OCI-LY1 (cell line): ENCODE data around the gene HTRA3.

Experiments
- H2AFZ ChIP-seq: fragments of 200-600 bp; sonication (generic), shearing (Covaris generic); 2 replicates; pipeline ENCODE4 v1.6.0; 2014; ENCODE audit warnings: antibody characterized with exemption, mild to moderate bottlenecking, low read length
- H3F3A ChIP-seq: fragments of 200-600 bp; sonication (generic), shearing (Covaris generic); 2 replicates; pipeline ENCODE4 v1.6.0; 2014; ENCODE audit warnings: mild to moderate bottlenecking, antibody characterized with exemption, low read length, moderate library complexity; ENCODE audit not compliant: insufficient read depth
- H3K27ac ChIP-seq: fragments of 200-600 bp; sonication (generic); 2 replicates; pipeline ENCODE4 v1.5.1; 2014; ENCODE audit warnings: low read length, mixed run types, mild to moderate bottlenecking, low read depth; ENCODE audit not compliant: poor library complexity, severe bottlenecking
- H3K27me3 ChIP-seq: fragments of 200-600 bp; sonication (generic); 2 replicates; pipeline ENCODE4 v1.6.0; 2014; ENCODE audit warnings: antibody characterized with exemption, mild to moderate bottlenecking, low read length, moderate library complexity; ENCODE audit not compliant: insufficient read depth
- H3K36me3 ChIP-seq: fragments of 200-600 bp; sonication (generic); 2 replicates; pipeline ENCODE4 v1.6.1; 2014; ENCODE audit warnings: mild to moderate bottlenecking, antibody characterized with exemption, low read length, moderate library complexity, mixed read lengths; ENCODE audit not compliant: insufficient read depth
- H3K4me1 ChIP-seq: fragments of 200-600 bp; sonication (generic); 2 replicates; pipeline ENCODE4 v1.5.1; 2014; ENCODE audit warnings: mild to moderate bottlenecking, low read length, moderate library complexity; ENCODE audit not compliant: insufficient read depth, severe bottlenecking
- H3K4me2 ChIP-seq: fragments of 200-600 bp; sonication (generic), shearing (Covaris generic); 2 replicates; pipeline ENCODE4 v1.6.1; 2014; ENCODE audit warnings: low read length
- H3K4me3 ChIP-seq: fragments of 200-600 bp; sonication (generic); 2 replicates; pipeline ENCODE4 v1.5.1; 2014; ENCODE audit warnings: low read length, low read depth, mild to moderate bottlenecking, mixed read lengths; ENCODE audit not compliant: poor library complexity, severe bottlenecking
- H3K79me2 ChIP-seq: fragments of 200-600 bp; shearing (Covaris generic); 2 replicates; pipeline ENCODE4 v1.6.1; 2016; ENCODE audit warnings: mixed run types, low read length, mixed read lengths; ENCODE audit not compliant: insufficient read depth
- H3K9ac ChIP-seq: fragments of 200-600 bp; sonication (generic), shearing (Covaris generic); 2 replicates; pipeline ENCODE4 v1.6.1; 2014; ENCODE audit warnings: mild to moderate bottlenecking, low read length, mixed read lengths
- H3K9me2 ChIP-seq: fragments of 200-600 bp; sonication (generic), shearing (Covaris generic); 2 replicates; pipeline ENCODE4 v1.6.1; 2014; ENCODE audit warnings: low read depth, mild to moderate bottlenecking, low read length, mixed read lengths
- H3K9me3 ChIP-seq: fragments of 200-600 bp; shearing (Covaris generic); 2 replicates; pipeline ENCODE4 v1.6.1; 2014; ENCODE audit warnings: low read length, mixed read lengths
- H4K20me1 ChIP-seq: fragments of 200-600 bp; sonication (generic), shearing (Covaris generic); 2 replicates; pipeline ENCODE4 v1.6.0; 2016; ENCODE audit warnings: mild to moderate bottlenecking, low read length; ENCODE audit not compliant: insufficient read depth
- EZH2 ChIP-seq: fragments of 200-600 bp; sonication (generic), shearing (Covaris generic); IDR thresholded peaks from 2 replicates; pipeline ENCODE4 v1.8.0; 2017; ENCODE audit warnings: borderline replicate concordance, mixed run types, mild to moderate bottlenecking, antibody characterized with exemption, low read length, moderate library complexity, mixed read lengths
- TF ChIP-seq, protein P1 (sequence below): fragments of 200-600 bp; sonication (generic), shearing (Covaris generic); IDR thresholded peaks from 2 replicates; pipeline ENCODE4 v1.5.1; 2017; ENCODE audit warnings: mild to moderate bottlenecking, antibody characterized with exemption, low read length, moderate library complexity, mixed read lengths

HTRA3 gene

DNA sequence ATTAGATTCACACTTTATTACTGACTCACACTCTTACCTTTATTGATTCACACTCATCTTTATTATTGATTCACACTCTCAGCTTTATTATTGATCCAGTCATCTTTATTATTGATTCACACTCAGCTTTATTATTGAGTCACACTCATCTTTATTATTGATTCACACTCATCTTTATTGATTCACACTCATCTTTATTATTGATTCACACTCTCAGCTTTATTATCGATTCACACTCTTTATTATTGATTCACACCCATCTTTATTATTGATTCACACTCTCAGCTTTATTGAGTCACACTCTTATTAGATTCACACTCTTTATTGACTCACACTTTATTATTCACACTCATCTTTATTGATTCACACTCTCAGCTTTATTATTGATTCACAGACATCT lies 31.3 kb downstream of the HTRA3 start:
- Histone ChIP-seq H3K4me2 (no peak overlapping the region), H3K4me3 (no peak overlapping the region), H3K79me2 (no peaks in the 10 kb centered on the region), H2AFZ (no peak overlapping the region), H3K4me1 (no peaks in the 10 kb centered on the region), H3K9me2 (no peaks in the 10 kb centered on the region), H3K9me3 (no peaks in the 10 kb centered on the region), H3K27me3 (no peaks in the 10 kb centered on the region), H4K20me1 (no peaks in the 10 kb centered on the region), H3K9ac (no peak overlapping the region), H3K27ac (no peak overlapping the region), H3F3A (no peaks in the 10 kb centered on the region), H3K36me3 (no peaks in the 10 kb centered on the region; the same call in 1 of the 2 replicates)
- TF ChIP-seq, protein P1, sequence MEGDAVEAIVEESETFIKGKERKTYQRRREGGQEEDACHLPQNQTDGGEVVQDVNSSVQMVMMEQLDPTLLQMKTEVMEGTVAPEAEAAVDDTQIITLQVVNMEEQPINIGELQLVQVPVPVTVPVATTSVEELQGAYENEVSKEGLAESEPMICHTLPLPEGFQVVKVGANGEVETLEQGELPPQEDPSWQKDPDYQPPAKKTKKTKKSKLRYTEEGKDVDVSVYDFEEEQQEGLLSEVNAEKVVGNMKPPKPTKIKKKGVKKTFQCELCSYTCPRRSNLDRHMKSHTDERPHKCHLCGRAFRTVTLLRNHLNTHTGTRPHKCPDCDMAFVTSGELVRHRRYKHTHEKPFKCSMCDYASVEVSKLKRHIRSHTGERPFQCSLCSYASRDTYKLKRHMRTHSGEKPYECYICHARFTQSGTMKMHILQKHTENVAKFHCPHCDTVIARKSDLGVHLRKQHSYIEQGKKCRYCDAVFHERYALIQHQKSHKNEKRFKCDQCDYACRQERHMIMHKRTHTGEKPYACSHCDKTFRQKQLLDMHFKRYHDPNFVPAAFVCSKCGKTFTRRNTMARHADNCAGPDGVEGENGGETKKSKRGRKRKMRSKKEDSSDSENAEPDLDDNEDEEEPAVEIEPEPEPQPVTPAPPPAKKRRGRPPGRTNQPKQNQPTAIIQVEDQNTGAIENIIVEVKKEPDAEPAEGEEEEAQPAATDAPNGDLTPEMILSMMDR, result no peak
- no peak for TF ChIP-seq EZH2

GRCh38 chr4:8301851-8302730 lies 32.5 kb downstream of the HTRA3 start:
- no peak overlapping the region for H3K4me3 ChIP-seq
- no peaks in the 10 kb centered on the region for H4K20me1 ChIP-seq
- H3F3A ChIP-seq, result no peaks in the 10 kb centered on the region
- no peak overlapping the region for H2AFZ ChIP-seq
- no peaks in the 10 kb centered on the region; the same call in 1 of the 2 replicates for H3K36me3 ChIP-seq
- H3K79me2 ChIP-seq, result no peaks in the 10 kb centered on the region
- H3K9me3 ChIP-seq, result no peaks in the 10 kb centered on the region
- H3K4me1 ChIP-seq, result no peaks in the 10 kb centered on the region
- H3K9ac ChIP-seq, result no peak overlapping the region
- no peak overlapping the region for H3K27ac ChIP-seq
- H3K4me2 ChIP-seq, result no peak overlapping the region
- no peak for TF ChIP-seq EZH2
- TF ChIP-seq, protein P1, result no peak
- H3K9me2 ChIP-seq, result no peaks in the 10 kb centered on the region
- no peaks in the 10 kb centered on the region for H3K27me3 ChIP-seq

- Histone ChIP-seq H3K4me1 (no peaks in the 10 kb centered on the region), H3K79me2 (no peaks in the 10 kb centered on the region), H3F3A (no peaks in the 10 kb centered on the region), H3K9me2 (no peaks in the 10 kb centered on the region), H2AFZ (no peak overlapping the region), H3K4me3 (no peak overlapping the region), H3K4me2 (no peak overlapping the region), H3K36me3 (no peaks in the 10 kb centered on the region; the same call in 1 of the 2 replicates), H3K27ac (no peak overlapping the region), H3K9me3 (no peaks in the 10 kb centered on the region), H4K20me1 (no peaks in the 10 kb centered on the region), H3K9ac (no peak overlapping the region), H3K27me3 (no peaks in the 10 kb centered on the region)
- TF ChIP-seq, protein P1, result no peak
- TF ChIP-seq EZH2, result no peak
Observed at GRCh38 chr4:8303081-8303480, 33.5 kb downstream of the HTRA3 start.
